CD4-positive, alpha-beta T cell (primary cell): ENCODE data around the gene MRPL51. TPM values are rescaled to one million over a fixed set of nuclear protein-coding genes. Genes with fewer than 3 reads are reported as not detected.
A peak's percentile ranks its signal among the peaks of the same experiment; 100 is the strongest.

ENCODE experiments used
- ATAC-seq: fragments of 200-7000 bp; cut with Tn5 transposase; one replicate; pipeline ENCODE4 v1.10.0; 2022; ENCODE audit warnings: mild to moderate bottlenecking; ENCODE audit not compliant: poor library complexity
- CTCF ChIA-PET: fragments of 350-600 bp; sonication (Branson Sonifier 250); formaldehyde crosslinking; loops from one replicate; lab custom pipeline; 2021; ENCODE audit warnings: antibody characterized with exemption, inconsistent platforms; lab: Charles Lee
- POLR2A ChIA-PET: fragments of 350-600 bp; sonication (Branson Sonifier 250); formaldehyde crosslinking; loops from one replicate; lab custom pipeline; 2021; ENCODE audit warnings: antibody characterized with exemption, inconsistent platforms; lab: Charles Lee
- DNase-seq, 14 experiments: peaks; one replicate each; pipeline ENCODE4 v3.0.0-alpha.2; 2013 to 2020; ENCODE audit warnings: mixed read lengths in 2 of 14
- H3K27ac ChIP-seq, 2 donors: one replicate each; pipeline versions ENCODE4 v1.5.1 to v1.7.0; 2013; ENCODE audit warnings: low read length in 2 of 2, low read depth in 1 of 2, mild to moderate bottlenecking in 1 of 2
- H3K27me3 ChIP-seq, 2 experiments: 1 replicate in 1 of 2; 2 replicates in 1 of 2; pipeline versions ENCODE4 v1.6.1 to v1.7.0; 2013; ENCODE audit warnings: low read length in 2 of 2, control low read depth in 1 of 2, mild to moderate bottlenecking in 1 of 2, moderate library complexity in 1 of 2; ENCODE audit not compliant: insufficient read depth in 2 of 2, control insufficient read depth in 1 of 2
- H3K36me3 ChIP-seq: one replicate; pipeline ENCODE4 v1.6.1; 2013; ENCODE audit warnings: low read length, control low read depth; ENCODE audit not compliant: insufficient read depth
- H3K4me1 ChIP-seq: one replicate; pipeline ENCODE4 v1.6.1; 2013; ENCODE audit warnings: low read length, control low read depth; ENCODE audit not compliant: insufficient read depth
- H3K4me3 ChIP-seq: one replicate; pipeline ENCODE4 v1.5.1; 2013; ENCODE audit warnings: mild to moderate bottlenecking, low read length, moderate library complexity
- H3K9me3 ChIP-seq, 2 experiments: 1 replicate in 1 of 2; 2 replicates in 1 of 2; pipeline versions ENCODE4 v1.6.1 to v1.7.0; 2013; ENCODE audit warnings: low read length in 2 of 2, mild to moderate bottlenecking in 2 of 2, control low read depth in 1 of 2, moderate library complexity in 1 of 2; ENCODE audit not compliant: control insufficient read depth in 1 of 2, insufficient read depth in 1 of 2
- H3K27ac Mint-ChIP-seq: one replicate; pipeline ENCODE4 v1.8.0; 2020; ENCODE audit warnings: mixed read lengths
- H3K27me3 Mint-ChIP-seq: one replicate; pipeline ENCODE4 v1.8.0; 2021; ENCODE audit warnings: mixed read lengths
- H3K36me3 Mint-ChIP-seq: one replicate; pipeline ENCODE4 v1.8.0; 2021; ENCODE audit warnings: low read depth, mixed read lengths
- H3K4me1 Mint-ChIP-seq: one replicate; pipeline ENCODE4 v1.8.0; 2021; ENCODE audit warnings: low read depth, mixed read lengths
- H3K4me3 Mint-ChIP-seq: one replicate; pipeline ENCODE4 v1.8.0; 2020; ENCODE audit warnings: mild to moderate bottlenecking, mixed read lengths
- H3K9me3 Mint-ChIP-seq: one replicate; pipeline ENCODE4 v1.8.0; 2020; ENCODE audit warnings: mixed read lengths
- CTCF ChIP-seq: fragments of 200-600 bp; IDR thresholded peaks from one replicate; pipeline ENCODE4 v1.8.0; 2022; ENCODE audit warnings: antibody characterized with exemption, mild to moderate bottlenecking
- intact Hi-C, 2 experiments: fragments of 100-400 bp; cut with DNase I in 1 of 2; cut with micrococcal nuclease in 1 of 2; formaldehyde crosslinking; loops; one replicate each; pipeline versions ENCODE4 v1.15.1 to v1.9.0; 2023 to 2025; cut with DNase I, micrococcal nuclease
- total RNA-seq, 174 experiments: library from RNA in 2 of 174; stranded (reverse) in 2 of 174; gene quantifications; one replicate each; pipeline ENCODE4 v1.2.3 and lab custom pipeline; 2021 to 2026

The MRPL51 gene
- total RNA-seq, 2 experiments from 2014 or later: 15.1 to 16.7 TPM

- no peak for TF ChIP-seq CTCF
- Histone ChIP-seq H3K27ac (peak overlapping the region; percentile 42 to 70), H3K4me3 (no peak overlapping the region), H3K4me1 (peaks cover 90% of the 10 kb centered on the region), H3K27me3 (no peaks in the 10 kb centered on the region), H3K36me3 (peaks cover 37% of the 10 kb centered on the region), H3K9me3 (peaks cover 0 to 4% of the 10 kb centered on the region in 2 experiments)
- H3K36me3 Mint-ChIP-seq: peaks cover 73% of the 10 kb centered on the region
- H3K9me3 Mint-ChIP-seq: no peaks in the 10 kb centered on the region
- peak overlapping the region; percentile 96 for H3K4me3 Mint-ChIP-seq
- H3K4me1 Mint-ChIP-seq: peaks cover 79% of the 10 kb centered on the region
- CTCF ChIA-PET: interaction anchor here (0.7 to 4.5 kb wide), 25 partner anchors 15 to 249 kb away, joined by 3 to 39 read pairs (median 4); partner anchors contain the start of genes COPS7A, MRPL51, NCAPD2 and TAPBPL
- H3K27ac Mint-ChIP-seq: peak overlapping the region; percentile 90
- DNase-seq: peak in 2 of 14 experiments; percentile 11 to 37
- no peaks in the 10 kb centered on the region for H3K27me3 Mint-ChIP-seq
- intact Hi-C loops: loop anchor here in 1 of 2 experiments (5.0 kb wide), 1 partner anchor 215 kb away; no protein-coding TSS in a partner anchor
- no peak for ATAC-seq
- POLR2A ChIA-PET: interaction anchor here (0.7 to 6.5 kb wide), 13 partner anchors 17 to 315 kb away, joined by 3 to 58 read pairs (median 11); partner anchors contain the start of genes CD27, TAPBPL, USP5 and VAMP1
Observed at GRCh38 chr12:6536894-6537579, 44.0 kb upstream of the MRPL51 start.

GRCh38 chr12:6535960-6536847, 43.1 kb upstream of the MRPL51 start:
- H3K27ac Mint-ChIP-seq: peak overlapping the region; percentile 90
- Histone ChIP-seq H3K27me3 (no peaks in the 10 kb centered on the region), H3K4me1 (peaks cover 85% of the 10 kb centered on the region), H3K27ac (peak overlapping the region; percentile 91 to 93), H3K9me3 (peaks cover 0 to 4% of the 10 kb centered on the region in 2 experiments), H3K36me3 (peaks cover 35% of the 10 kb centered on the region), H3K4me3 (peak overlapping the region; percentile 88)
- H3K4me1 Mint-ChIP-seq: peaks cover 74% of the 10 kb centered on the region
- TF ChIP-seq CTCF: no peak
- H3K27me3 Mint-ChIP-seq: no peaks in the 10 kb centered on the region
- CTCF ChIA-PET: interaction anchor here (0.8 to 4.5 kb wide), 9 partner anchors 17 to 340 kb away, joined by 3 to 31 read pairs (median 4); partner anchors contain the start of genes MRPL51 and VAMP1
- peak in 2 of 14 experiments; percentile 22 to 41 for DNase-seq
- H3K4me3 Mint-ChIP-seq: peak overlapping the region; percentile 96
- intact Hi-C loops: loop anchor here (1.0 to 5.0 kb wide), 4 partner anchors 65 to 214 kb away; partner anchors contain the start of gene VAMP1 (in 2 of the 2)
- POLR2A ChIA-PET: interaction anchor here (0.5 to 6.5 kb wide), 17 partner anchors 16 to 407 kb away, joined by 3 to 58 read pairs (median 7); partner anchors contain the start of genes C12orf57, CD27, COPS7A and MRPL51
- H3K36me3 Mint-ChIP-seq: peaks cover 77% of the 10 kb centered on the region
- ATAC-seq: no peak
- H3K9me3 Mint-ChIP-seq: no peaks in the 10 kb centered on the region

- H3K4me3 ChIP-seq: peak overlapping the region; percentile 88
- no peaks in the 10 kb centered on the region for H3K27me3 Mint-ChIP-seq
Observed at GRCh38 chr12:6535697-6535946, 42.6 kb upstream of the MRPL51 start.

More at GRCh38 chr12:6535697-6535946, 42.6 kb upstream of the MRPL51 start:
- CTCF ChIA-PET: interaction anchor here (0.8 to 4.5 kb wide), 8 partner anchors 18 to 340 kb away, joined by 3 to 31 read pairs (median 4); partner anchors contain the start of genes MRPL51 and VAMP1
- H3K4me3 Mint-ChIP-seq: peak overlapping the region; percentile 96
- Histone ChIP-seq H3K36me3 (peaks cover 41% of the 10 kb centered on the region), H3K4me1 (peaks cover 79% of the 10 kb centered on the region), H3K27ac (peak overlapping the region; percentile 91 to 93), H3K27me3 (no peaks in the 10 kb centered on the region), H3K9me3 (peaks cover 0 to 4% of the 10 kb centered on the region in 2 experiments)
- intact Hi-C loops: loop anchor here (1.0 to 5.0 kb wide), 4 partner anchors 65 to 213 kb away; partner anchors contain the start of gene VAMP1 (in 2 of the 2)
- peaks cover 68% of the 10 kb centered on the region for H3K4me1 Mint-ChIP-seq
- peaks cover 77% of the 10 kb centered on the region for H3K36me3 Mint-ChIP-seq
- POLR2A ChIA-PET: interaction anchor here (0.5 to 6.5 kb wide), 19 partner anchors 17 to 408 kb away, joined by 3 to 58 read pairs (median 3); partner anchors contain the start of genes C12orf57, CD27, COPS7A and MRPL51
- DNase-seq (no peak), ATAC-seq (no peak)
- peak overlapping the region; percentile 90 for H3K27ac Mint-ChIP-seq
- H3K9me3 Mint-ChIP-seq: no peaks in the 10 kb centered on the region
- TF ChIP-seq CTCF: no peak
